GM12878 (cell line): ENCODE measurements around the gene ABCC1.

Experiments used
- CHD1 ChIP-seq: IDR thresholded peaks from 2 replicates; pipeline ENCODE4 v1.6.1; 2012; ENCODE audit warnings: low read depth, low read length, improper control_type of control experiment
- CTCF ChIP-seq, 3 experiments: IDR thresholded peaks in 2 of 3; conservative IDR thresholded peaks in 1 of 3; 2 replicates each; pipeline ENCODE4 v1.5.1; 2011; ENCODE audit warnings: low read depth in 3 of 3, low read length in 3 of 3, mild to moderate bottlenecking in 3 of 3, control low read depth in 2 of 3, moderate library complexity in 2 of 3, inconsistent platforms in 1 of 3, mixed read lengths in 1 of 3; ENCODE audit not compliant: control insufficient read depth in 2 of 3, insufficient read depth in 1 of 3; ENCODE audit errors: extremely low read depth in 1 of 3
- DPF2 ChIP-seq: fragments of 450-650 bp; IDR thresholded peaks from 2 replicates; pipeline ENCODE4 v1.6.1; 2017; ENCODE audit warnings: mild to moderate bottlenecking
- GATAD2B ChIP-seq: fragments of 450-650 bp; conservative IDR thresholded peaks from 2 replicates; pipeline ENCODE4 v1.6.1; 2017; ENCODE audit warnings: low read depth, mild to moderate bottlenecking, moderate library complexity
- MAX ChIP-seq: IDR thresholded peaks from 2 replicates; pipeline ENCODE4 v1.6.1; 2012; ENCODE audit warnings: low read depth, low read length, improper control_type of control experiment
- MYC ChIP-seq: IDR thresholded peaks from 2 replicates; pipeline ENCODE4 v1.6.1; 2011; ENCODE audit warnings: mild to moderate bottlenecking, low read length, moderate library complexity, inconsistent platforms; ENCODE audit not compliant: insufficient read depth, insufficient replicate concordance, insufficient read length, severe bottlenecking
- NBN ChIP-seq: fragments of 450-650 bp; IDR thresholded peaks from 2 replicates; pipeline ENCODE4 v1.6.1; 2016
- RAD21 ChIP-seq: IDR thresholded peaks from 2 replicates; pipeline ENCODE4 v1.6.1; 2011; ENCODE audit warnings: mild to moderate bottlenecking, low read depth, low read length, moderate library complexity; ENCODE audit not compliant: insufficient read depth
- ZNF24 ChIP-seq: fragments of 450-650 bp; IDR thresholded peaks from 2 replicates; pipeline ENCODE4 v1.6.1; 2017; ENCODE audit warnings: antibody characterized with exemption, mild to moderate bottlenecking

GRCh38 chr16:16048904-16049582 is 99.6 kb downstream of the ABCC1 start:
- TF ChIP-seq GATAD2B (no peak), RAD21 (no peak), MAX (no peak), MYC (no peak), CHD1 (no peak), NBN (no peak), ZNF24 (no peak), CTCF (IDR thresholded peaks at IDR 0.05 in 2 of 3, conservative IDR thresholded peaks at IDR 0.05 in 1 of 3; ENCODE audit: control insufficient read depth in 2 of 3, extremely low read depth in 1 of 3, insufficient read depth in 1 of 3, low read depth in 3 of 3, low read length in 3 of 3) (no peak), DPF2 (no peak)
